Neural cell (in vitro differentiated cells): ENCODE results near the gene VIT.

Source experiments
- CTCF ChIP-seq: fragments of 450-650 bp; IDR thresholded peaks from 2 replicates; pipeline ENCODE4 v1.5.1; 2014; ENCODE audit warnings: antibody characterized with exemption, mild to moderate bottlenecking, moderate library complexity; ENCODE audit not compliant: poor library complexity, severe bottlenecking
- EZH2 ChIP-seq: fragments of 200-600, 300-800 bp; shearing (Covaris generic), sonication (generic); IDR thresholded peaks from 2 replicates; pipeline ENCODE4 v1.6.1; 2014; ENCODE audit warnings: antibody characterized with exemption, low read length, borderline replicate concordance, mild to moderate bottlenecking; ENCODE audit not compliant: insufficient read depth, poor library complexity, severe bottlenecking
- MXI1 ChIP-seq: fragments of 450-650 bp; conservative IDR thresholded peaks from 2 replicates; pipeline ENCODE4 v1.6.1; 2014; ENCODE audit warnings: antibody characterized with exemption, mild to moderate bottlenecking; ENCODE audit not compliant: poor library complexity, severe bottlenecking

GRCh38 chr2:36834731-36835524, 138.4 kb downstream of the VIT start:
- TF ChIP-seq CTCF (no peak), MXI1 (no peak), EZH2 (no peak)
